HL-60 (cell line): ENCODE measurements around the gene TLR9.

Experiments
- DNase-seq, 2 experiments: peaks; one replicate each; pipeline ENCODE4 v3.0.0-alpha.2; 2010 to 2020; ENCODE audit warnings: low read depth in 1 of 2, low spot score in 1 of 2
- H3K27ac ChIP-seq: fragments of 250-450 bp; sonication (Bioruptor Pico); replicated peaks from 2 replicates; pipeline ENCODE4 v1.5.1; 2020; ENCODE audit warnings: mild to moderate bottlenecking, moderate library complexity
- H3K27me3 ChIP-seq: fragments of 250-450 bp; sonication (Bioruptor Pico); 2 replicates; pipeline ENCODE4 v1.5.1; 2021; ENCODE audit warnings: mild to moderate bottlenecking, moderate library complexity; ENCODE audit not compliant: insufficient read depth, poor library complexity, severe bottlenecking
- H3K4me3 ChIP-seq: replicated peaks from 2 replicates; pipeline ENCODE4 v1.5.1; 2011; ENCODE audit warnings: mild to moderate bottlenecking, control low read depth, low read length; ENCODE audit not compliant: insufficient read depth
- GABPA ChIP-seq: IDR thresholded peaks from 2 replicates; pipeline ENCODE4 v1.6.1; 2012; ENCODE audit warnings: low read depth
- POLR2AphosphoS5 ChIP-seq: IDR thresholded peaks from 2 replicates; pipeline ENCODE4 v1.6.1; 2012; ENCODE audit warnings: low read depth
- SPI1 ChIP-seq: IDR thresholded peaks from 2 replicates; pipeline ENCODE4 v1.6.1; 2012; ENCODE audit warnings: low read depth, mild to moderate bottlenecking, borderline replicate concordance
- TF ChIP-seq, protein P1 (sequence below): IDR thresholded peaks from one replicate; pipeline ENCODE4 v1.5.1; 2011; ENCODE audit warnings: low read length, control low read depth, inconsistent platforms; ENCODE audit not compliant: insufficient read depth
- TF ChIP-seq, protein P2 (sequence below): IDR thresholded peaks from 2 replicates; pipeline ENCODE4 v1.6.1; 2012; ENCODE audit warnings: low read depth; ENCODE audit not compliant: insufficient replicate concordance

Gene TLR9

DNA sequence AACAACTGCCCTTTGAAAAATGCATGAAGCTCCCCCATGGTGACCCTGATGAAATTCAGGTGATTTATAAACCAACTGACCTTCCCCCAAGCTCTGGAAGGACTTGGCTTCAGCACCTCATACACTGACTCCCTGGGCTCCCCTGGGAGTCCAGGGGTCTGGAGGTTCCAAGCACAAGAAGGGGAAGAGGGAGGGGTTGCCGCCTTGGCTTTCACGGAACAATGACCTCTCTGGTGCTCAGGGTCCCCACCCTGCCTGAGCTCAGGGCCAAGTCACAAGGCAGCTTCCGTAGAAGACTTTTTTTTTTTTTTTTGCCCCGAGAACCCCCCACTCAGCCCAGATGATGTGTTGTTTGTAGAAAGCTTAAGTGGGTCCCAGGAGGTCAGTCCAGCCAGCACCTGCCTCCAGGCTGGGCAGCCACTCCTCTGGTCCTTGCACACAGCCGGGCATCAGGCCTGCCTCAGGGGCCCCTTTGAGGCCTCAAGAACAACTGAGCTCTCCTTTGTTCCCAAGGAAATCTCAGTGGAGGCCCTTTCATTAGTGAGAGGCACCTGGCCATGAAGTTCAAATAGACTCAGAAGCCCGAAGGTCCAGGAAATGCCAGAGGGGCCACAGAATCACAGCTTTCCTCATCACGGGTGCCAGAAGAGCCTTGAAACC is 41.5 kb downstream of the TLR9 start:
- DNase-seq: no peak
- no peak for TF ChIP-seq SPI1
- TF ChIP-seq, protein P1, sequence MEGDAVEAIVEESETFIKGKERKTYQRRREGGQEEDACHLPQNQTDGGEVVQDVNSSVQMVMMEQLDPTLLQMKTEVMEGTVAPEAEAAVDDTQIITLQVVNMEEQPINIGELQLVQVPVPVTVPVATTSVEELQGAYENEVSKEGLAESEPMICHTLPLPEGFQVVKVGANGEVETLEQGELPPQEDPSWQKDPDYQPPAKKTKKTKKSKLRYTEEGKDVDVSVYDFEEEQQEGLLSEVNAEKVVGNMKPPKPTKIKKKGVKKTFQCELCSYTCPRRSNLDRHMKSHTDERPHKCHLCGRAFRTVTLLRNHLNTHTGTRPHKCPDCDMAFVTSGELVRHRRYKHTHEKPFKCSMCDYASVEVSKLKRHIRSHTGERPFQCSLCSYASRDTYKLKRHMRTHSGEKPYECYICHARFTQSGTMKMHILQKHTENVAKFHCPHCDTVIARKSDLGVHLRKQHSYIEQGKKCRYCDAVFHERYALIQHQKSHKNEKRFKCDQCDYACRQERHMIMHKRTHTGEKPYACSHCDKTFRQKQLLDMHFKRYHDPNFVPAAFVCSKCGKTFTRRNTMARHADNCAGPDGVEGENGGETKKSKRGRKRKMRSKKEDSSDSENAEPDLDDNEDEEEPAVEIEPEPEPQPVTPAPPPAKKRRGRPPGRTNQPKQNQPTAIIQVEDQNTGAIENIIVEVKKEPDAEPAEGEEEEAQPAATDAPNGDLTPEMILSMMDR: no peak
- no peak for TF ChIP-seq POLR2AphosphoS5
- TF ChIP-seq, protein P2, sequence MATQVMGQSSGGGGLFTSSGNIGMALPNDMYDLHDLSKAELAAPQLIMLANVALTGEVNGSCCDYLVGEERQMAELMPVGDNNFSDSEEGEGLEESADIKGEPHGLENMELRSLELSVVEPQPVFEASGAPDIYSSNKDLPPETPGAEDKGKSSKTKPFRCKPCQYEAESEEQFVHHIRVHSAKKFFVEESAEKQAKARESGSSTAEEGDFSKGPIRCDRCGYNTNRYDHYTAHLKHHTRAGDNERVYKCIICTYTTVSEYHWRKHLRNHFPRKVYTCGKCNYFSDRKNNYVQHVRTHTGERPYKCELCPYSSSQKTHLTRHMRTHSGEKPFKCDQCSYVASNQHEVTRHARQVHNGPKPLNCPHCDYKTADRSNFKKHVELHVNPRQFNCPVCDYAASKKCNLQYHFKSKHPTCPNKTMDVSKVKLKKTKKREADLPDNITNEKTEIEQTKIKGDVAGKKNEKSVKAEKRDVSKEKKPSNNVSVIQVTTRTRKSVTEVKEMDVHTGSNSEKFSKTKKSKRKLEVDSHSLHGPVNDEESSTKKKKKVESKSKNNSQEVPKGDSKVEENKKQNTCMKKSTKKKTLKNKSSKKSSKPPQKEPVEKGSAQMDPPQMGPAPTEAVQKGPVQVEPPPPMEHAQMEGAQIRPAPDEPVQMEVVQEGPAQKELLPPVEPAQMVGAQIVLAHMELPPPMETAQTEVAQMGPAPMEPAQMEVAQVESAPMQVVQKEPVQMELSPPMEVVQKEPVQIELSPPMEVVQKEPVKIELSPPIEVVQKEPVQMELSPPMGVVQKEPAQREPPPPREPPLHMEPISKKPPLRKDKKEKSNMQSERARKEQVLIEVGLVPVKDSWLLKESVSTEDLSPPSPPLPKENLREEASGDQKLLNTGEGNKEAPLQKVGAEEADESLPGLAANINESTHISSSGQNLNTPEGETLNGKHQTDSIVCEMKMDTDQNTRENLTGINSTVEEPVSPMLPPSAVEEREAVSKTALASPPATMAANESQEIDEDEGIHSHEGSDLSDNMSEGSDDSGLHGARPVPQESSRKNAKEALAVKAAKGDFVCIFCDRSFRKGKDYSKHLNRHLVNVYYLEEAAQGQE: no peak
- TF ChIP-seq GABPA: no peak
- Histone ChIP-seq H3K4me3 (no peak overlapping the region), H3K27ac (peak overlapping the region; percentile 95), H3K27me3 (no peaks in the 10 kb centered on the region)

DNA sequence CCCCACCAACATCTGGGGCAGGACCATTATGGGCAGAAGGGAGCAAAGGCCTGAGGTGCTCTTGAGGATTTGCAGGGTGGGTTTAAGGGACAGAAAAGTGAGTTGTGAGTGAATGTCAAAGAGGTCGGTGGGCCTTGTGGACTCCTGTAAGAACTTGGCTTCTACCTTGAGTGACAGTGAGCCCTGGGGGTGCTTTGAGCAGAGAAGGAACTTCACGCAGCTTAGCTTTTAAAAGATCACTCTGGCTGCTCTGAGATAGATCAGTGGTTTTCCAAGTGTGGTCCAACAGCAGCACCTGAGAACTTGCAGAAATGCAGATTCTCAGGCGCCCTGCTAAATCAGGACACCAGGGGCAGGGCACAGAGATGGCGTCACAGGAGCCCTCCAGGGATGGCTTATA is 42.8 kb downstream of the TLR9 start:
- Histone ChIP-seq H3K4me3 (no peak overlapping the region), H3K27me3 (no peaks in the 10 kb centered on the region), H3K27ac (no peak overlapping the region)
- no peak for DNase-seq
- TF ChIP-seq POLR2AphosphoS5 (no peak), GABPA (no peak), SPI1 (no peak)
- TF ChIP-seq, protein P1: no peak
- TF ChIP-seq, protein P2: no peak

DNA sequence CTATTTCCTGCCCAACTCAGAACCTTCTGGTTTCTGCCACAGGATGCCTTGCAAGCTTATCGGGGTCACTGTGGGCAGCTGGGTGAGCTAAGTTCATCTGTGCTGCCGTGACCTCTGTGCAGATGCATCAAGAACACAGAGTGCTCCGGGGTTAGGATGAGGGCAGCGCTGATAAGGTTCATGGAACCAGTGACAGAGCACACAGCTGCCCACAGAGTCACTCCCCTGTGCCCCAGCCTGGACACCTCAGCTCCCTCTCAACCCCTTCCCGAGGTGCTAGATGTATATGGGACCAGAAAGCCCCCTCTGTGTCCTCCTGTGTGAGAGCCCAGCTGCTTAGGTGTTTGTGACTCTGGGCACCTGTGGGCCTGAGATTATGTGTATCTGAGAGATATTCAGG is 43.2 kb downstream of the TLR9 start:
- no peaks in the 10 kb centered on the region for H3K27me3 ChIP-seq
- H3K27ac ChIP-seq: no peak overlapping the region
- H3K4me3 ChIP-seq: no peak overlapping the region
- TF ChIP-seq GABPA: no peak
- no peak for DNase-seq

DNA sequence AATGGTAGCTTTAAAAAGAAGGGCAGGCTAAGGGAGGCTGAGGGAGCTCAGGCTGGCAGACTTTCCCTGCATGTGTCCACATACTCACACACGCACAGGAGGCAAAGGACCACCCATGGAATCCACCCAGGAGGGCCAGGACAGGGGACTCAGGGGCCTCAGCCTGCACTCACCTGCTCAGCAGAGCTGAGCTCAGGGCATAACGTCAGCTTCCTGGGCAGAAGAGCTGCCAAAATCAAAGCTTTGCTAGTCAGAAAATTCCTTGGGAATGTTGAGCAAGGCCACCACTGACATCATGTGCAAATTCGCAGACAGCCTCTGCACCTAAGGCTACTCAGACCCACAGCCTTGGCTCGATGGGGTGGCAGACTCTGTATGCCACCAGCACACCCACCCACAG is 43.9 kb downstream of the TLR9 start:
- TF ChIP-seq, protein P1: no peak
- TF ChIP-seq POLR2AphosphoS5: no peak
- TF ChIP-seq SPI1: no peak
- TF ChIP-seq, protein P2: no peak
- DNase-seq: no peak
- Histone ChIP-seq H3K27ac (no peak overlapping the region), H3K27me3 (no peaks in the 10 kb centered on the region), H3K4me3 (no peak overlapping the region)
